Aorta (tissue), 5 donors: ENCODE results near the gene PHLDA3. TPM values are rescaled to one million over a fixed set of nuclear protein-coding genes. Genes with fewer than 3 reads are reported as not detected.
"Not testable (repeated sequence)": the region's sequence is repeated elsewhere in the genome, so short reads cannot be mapped to it uniquely, and the experiment has no call there.

Experiments
- ATAC-seq: fragments of 200-7000 bp; cut with Tn5 transposase; one replicate; pipeline ENCODE4 v1.9.1; 2022; ENCODE audit warnings: moderate library complexity; ENCODE audit not compliant: low FRiP score
- DNase-seq, 2 donors: peaks; one replicate each; pipeline ENCODE4 v3.0.0-alpha.2; 2020
- H3K27ac ChIP-seq, 2 donors: one replicate each; pipeline ENCODE4 v1.5.1; 2013; ENCODE audit warnings: low read length in 2 of 2, mild to moderate bottlenecking in 2 of 2, moderate library complexity in 2 of 2, control low read depth in 1 of 2, inconsistent platforms in 1 of 2, low read depth in 1 of 2
- H3K27me3 ChIP-seq, 2 donors: one replicate each; pipeline ENCODE4 v1.6.1; 2013; ENCODE audit warnings: control low read depth in 1 of 2, low read length in 1 of 2, mild to moderate bottlenecking in 1 of 2, moderate library complexity in 1 of 2; ENCODE audit not compliant: insufficient read depth in 2 of 2, control insufficient read depth in 1 of 2
- H3K36me3 ChIP-seq, 2 donors: one replicate each; pipeline ENCODE4 v1.6.1; 2013; ENCODE audit warnings: control low read depth in 1 of 2, low read length in 1 of 2, mild to moderate bottlenecking in 1 of 2; ENCODE audit not compliant: insufficient read depth in 2 of 2, control insufficient read depth in 1 of 2
- H3K4me1 ChIP-seq, 2 donors: one replicate each; pipeline ENCODE4 v1.6.1; 2013; ENCODE audit warnings: low read length in 2 of 2, control low read depth in 1 of 2, mild to moderate bottlenecking in 1 of 2, moderate library complexity in 1 of 2; ENCODE audit not compliant: insufficient read depth in 2 of 2, control insufficient read depth in 1 of 2
- H3K4me3 ChIP-seq, 2 donors: one replicate each; pipeline ENCODE4 v1.5.1; 2013; ENCODE audit warnings: low read length in 2 of 2, control low read depth in 1 of 2, mild to moderate bottlenecking in 1 of 2
- H3K9me3 ChIP-seq: one replicate; pipeline ENCODE4 v1.6.1; 2013; ENCODE audit warnings: mild to moderate bottlenecking, low read length; ENCODE audit not compliant: control insufficient read depth
- WGBS, 2 donors: extraction: QIAGEN DNeasy Blood & Tissue Kit; methylation state at CpG; one replicate each; pipeline ENCODE4 v1.1.7; 2013; 5-methylcytosine and 5-hydroxymethylcytosine counted together
- intact Hi-C, 2 donors: fragments of 100-400 bp; cut with DNase I; formaldehyde crosslinking; loops; one replicate each; pipeline versions ENCODE4 v1.14.2 to v1.15.0; 2022
- polyA plus RNA-seq, 2 donors: library from polyadenylated mRNA; stranded (reverse); fragments of 200-250 nt; gene quantifications; one replicate each; pipeline ENCODE4 v1.2.3, GENCODE V29; 2013
- total RNA-seq, 2 donors: library from RNA; stranded (reverse); fragmentation: NEBNext Ultra II Directional; extraction: Animal tissue kit (Norgen Biotek cat#: 25700); gene quantifications; one replicate each; pipeline ENCODE4 v1.2.1, GENCODE V29; 2021
- donor health status: healthy with polysubstance abuse.
- donor health status: Bipolar disorder and iron deficiency.
- donor health status: DM: no; HTN: no; CAD: no.
- donor health status: DM: no; HTN: no; CAD: no.
- donor health status: DM: yes; HTN: yes; CAD: no.

The PHLDA3 gene
- total and polyA plus RNA-seq, 4 donors = 33.7 to 71.6 (median 56.1) TPM

- Histone ChIP-seq H3K4me3 (no peak overlapping the region), H3K36me3 (no peaks in the 10 kb centered on the region), H3K27ac (no peak overlapping the region), H3K9me3 (no peaks in the 10 kb centered on the region), H3K27me3 (no peaks in the 10 kb centered on the region), H3K4me1 (no peaks in the 10 kb centered on the region)
- 74 to 79% methylated on average over 8 of the region's 8 CpGs for WGBS, 2 donors
- ATAC-seq (no peak), DNase-seq (peak in 1 of 2 donors; percentile 6)
- intact Hi-C loops = no loop called here
Observed at GRCh38 chr1:201475915-201476669, 7.1 kb upstream of the PHLDA3 start.

GRCh38 chr1:201475130-201475529 is 6.1 kb upstream of the PHLDA3 start:
- H3K27ac ChIP-seq = no peak overlapping the region
- ATAC-seq = no peak
- H3K9me3 ChIP-seq = no peaks in the 10 kb centered on the region
- WGBS, 2 donors = 31 to 42% methylated on average over 2 of the region's 2 CpGs
- no peaks in the 10 kb centered on the region for H3K36me3 ChIP-seq
- no peak overlapping the region for H3K4me3 ChIP-seq
- no peaks in the 10 kb centered on the region for H3K27me3 ChIP-seq
- H3K4me1 ChIP-seq = no peaks in the 10 kb centered on the region
- no peak for DNase-seq
- intact Hi-C loops = no loop called here

GRCh38 chr1:201473296-201473695 is 4.3 kb upstream of the PHLDA3 start:
- Histone ChIP-seq H3K4me1 (no peaks in the 10 kb centered on the region), H3K36me3 (no peaks in the 10 kb centered on the region), H3K9me3 (no peaks in the 10 kb centered on the region), H3K27me3 (no peaks in the 10 kb centered on the region), H3K27ac (no peak overlapping the region), H3K4me3 (no peak overlapping the region)
- intact Hi-C loops = no loop called here
- DNase-seq (no peak), ATAC-seq (no peak)
- WGBS, 2 donors = 94 to 97% methylated on average over 2 of the region's 2 CpGs

- H3K9me3 ChIP-seq, intact Hi-C loops, H3K4me3 ChIP-seq, H3K27ac ChIP-seq, H3K4me1 ChIP-seq, H3K36me3 ChIP-seq, H3K27me3 ChIP-seq, ATAC-seq: not testable (repeated sequence)
- peak in 1 of 2 donors; percentile 24 for DNase-seq
- WGBS, 2 donors = 96 to 98% methylated on average over 8 of the region's 8 CpGs
Observed at GRCh38 chr1:201472321-201472720, 3.3 kb upstream of the PHLDA3 start.

- no peaks in the 10 kb centered on the region for H3K36me3 ChIP-seq
- H3K4me1 ChIP-seq = no peaks in the 10 kb centered on the region
- DNase-seq (no peak), ATAC-seq (no peak)
- H3K4me3 ChIP-seq = no peak overlapping the region
- H3K27ac ChIP-seq = peak overlapping the region in 1 of 2 donors; percentile 6
- intact Hi-C loops = no loop called here
- H3K9me3 ChIP-seq = no peaks in the 10 kb centered on the region
- WGBS, 2 donors = 44 to 76% methylated on average over 3 of the region's 3 CpGs
- no peaks in the 10 kb centered on the region for H3K27me3 ChIP-seq
Observed at GRCh38 chr1:201471772-201472171, 2.8 kb upstream of the PHLDA3 start.

- no peak overlapping the region for H3K27ac ChIP-seq
- no peak for ATAC-seq
- WGBS, 2 donors = 67 to 70% methylated on average over 4 of the region's 4 CpGs
- no peaks in the 10 kb centered on the region for H3K9me3 ChIP-seq
- intact Hi-C loops = no loop called here
- H3K4me1 ChIP-seq = no peaks in the 10 kb centered on the region
- peaks cover 0 to 1% of the 10 kb centered on the region in 2 donors for H3K36me3 ChIP-seq
- no peaks in the 10 kb centered on the region for H3K27me3 ChIP-seq
- no peak overlapping the region for H3K4me3 ChIP-seq
- no peak for DNase-seq
Observed at GRCh38 chr1:201470581-201470980, 1.6 kb upstream of the PHLDA3 start.

GRCh38 chr1:201469645-201470074 is 672 bp upstream of the PHLDA3 start:
- H3K4me1 ChIP-seq = no peaks in the 10 kb centered on the region
- no peak overlapping the region for H3K4me3 ChIP-seq
- H3K27me3 ChIP-seq = no peaks in the 10 kb centered on the region
- no peak for ATAC-seq
- no peak for DNase-seq
- peak overlapping the region in 1 of 2 donors; percentile 15 for H3K27ac ChIP-seq
- H3K36me3 ChIP-seq = peaks cover 0 to 5% of the 10 kb centered on the region in 2 donors
- intact Hi-C loops = no loop called here
- 64% methylated on average over 16 of the region's 16 CpGs for WGBS, 2 donors
- no peaks in the 10 kb centered on the region for H3K9me3 ChIP-seq

- DNase-seq (no peak), ATAC-seq (peak; percentile 51)
- WGBS, 2 donors = 0 to 1% methylated on average over 42 to 44 of the region's 44 CpGs
- Histone ChIP-seq H3K36me3 (peaks cover 0 to 5% of the 10 kb centered on the region in 2 donors), H3K27me3 (no peaks in the 10 kb centered on the region), H3K27ac (peak overlapping the region; percentile 64 to 76), H3K4me3 (peak overlapping the region; percentile 68 to 85), H3K4me1 (no peaks in the 10 kb centered on the region), H3K9me3 (no peaks in the 10 kb centered on the region)
- intact Hi-C loops = no loop called here
Observed at GRCh38 chr1:201468501-201468843, 516 bp downstream of the PHLDA3 start.

GRCh38 chr1:201466492-201466891 is 2.5 kb downstream of the PHLDA3 start:
- Histone ChIP-seq H3K9me3 (no peaks in the 10 kb centered on the region), H3K4me3 (no peak overlapping the region), H3K27me3 (no peaks in the 10 kb centered on the region), H3K4me1 (no peaks in the 10 kb centered on the region), H3K36me3 (peaks cover 0 to 5% of the 10 kb centered on the region in 2 donors), H3K27ac (peak overlapping the region in 1 of 2 donors; percentile 34)
- WGBS, 2 donors = 69 to 78% methylated on average over 3 of the region's 3 CpGs
- DNase-seq (no peak), ATAC-seq (no peak)
- intact Hi-C loops = no loop called here
